SU-DHL-6 (cell line): ENCODE results near the gene AQP10.

Experiments used
- H2AFZ ChIP-seq: fragments of 200-600 bp; sonication (generic); 2 replicates; pipeline ENCODE4 v1.6.1; 2014; ENCODE audit warnings: low read depth, mild to moderate bottlenecking, moderate library complexity, mixed read lengths, antibody characterized with exemption, low read length; ENCODE audit not compliant: severe bottlenecking
- H3F3A ChIP-seq: fragments of 200-600 bp; shearing (Covaris generic); 2 replicates; pipeline ENCODE4 v1.6.0; 2016; ENCODE audit warnings: antibody characterized with exemption, mild to moderate bottlenecking; ENCODE audit not compliant: insufficient read depth
- H3K27ac ChIP-seq: fragments of 200-600 bp; sonication (generic); 2 replicates; pipeline ENCODE4 v1.5.1; 2016; ENCODE audit warnings: low read depth, mild to moderate bottlenecking, low read length, moderate library complexity, mixed read lengths
- H3K27me3 ChIP-seq: fragments of 200-600 bp; sonication (generic), shearing (Covaris generic); 2 replicates; pipeline ENCODE4 v1.6.0; 2014; ENCODE audit warnings: mild to moderate bottlenecking, low read length
- H3K36me3 ChIP-seq: fragments of 200-600 bp; sonication (generic); 2 replicates; pipeline ENCODE4 v1.6.1; 2014; ENCODE audit warnings: mild to moderate bottlenecking, low read length, mixed read lengths
- H3K4me2 ChIP-seq: fragments of 300-600, 200-600 bp; shearing (Covaris generic), sonication (generic); 2 replicates; pipeline ENCODE4 v1.6.0; 2014; ENCODE audit warnings: low read length, low read depth, mild to moderate bottlenecking; ENCODE audit not compliant: poor library complexity, severe bottlenecking
- H3K4me3 ChIP-seq: fragments of 200-600 bp; sonication (generic); 2 replicates; pipeline ENCODE4 v1.5.1; 2014; ENCODE audit warnings: antibody characterized with exemption, low read length, mild to moderate bottlenecking, mixed read lengths; ENCODE audit not compliant: insufficient read depth, poor library complexity, severe bottlenecking
- H3K79me2 ChIP-seq: fragments of 200-600 bp; sonication (generic); 2 replicates; pipeline ENCODE4 v1.6.1; 2014; ENCODE audit warnings: mild to moderate bottlenecking, low read length, moderate library complexity; ENCODE audit not compliant: insufficient read depth
- H3K9ac ChIP-seq: fragments of 200-600 bp; sonication (generic); 2 replicates; pipeline ENCODE4 v1.7.0; 2014; ENCODE audit warnings: mild to moderate bottlenecking, low read length
- H3K9me2 ChIP-seq: fragments of 200-600 bp; sonication (generic); replicated peaks from 2 replicates; pipeline ENCODE4 v1.6.1; 2014; ENCODE audit warnings: low read length; ENCODE audit not compliant: insufficient read depth
- H3K9me3 ChIP-seq: fragments of 200-600 bp; sonication (generic); 2 replicates; pipeline ENCODE4 v1.6.1; 2014; ENCODE audit warnings: low read length, mixed read lengths; ENCODE audit not compliant: insufficient read depth
- H4K20me1 ChIP-seq: fragments of 200-600 bp; sonication (generic); 2 replicates; pipeline ENCODE4 v1.6.1; 2014; ENCODE audit warnings: low read depth, mild to moderate bottlenecking, antibody characterized with exemption, low read length, moderate library complexity, mixed read lengths
- EZH2phosphoT487 ChIP-seq: fragments of 200-600 bp; sonication (generic), shearing (Covaris generic); conservative IDR thresholded peaks from 2 replicates; pipeline ENCODE4 v1.6.1; 2018; ENCODE audit warnings: mild to moderate bottlenecking, antibody characterized with exemption, low read length, moderate library complexity, mixed read lengths
- TF ChIP-seq, protein P1 (sequence below): fragments of 200-600 bp; sonication (generic); IDR thresholded peaks from one replicate; pipeline ENCODE4 v1.5.1; 2017; ENCODE audit warnings: antibody characterized with exemption, mild to moderate bottlenecking, low read length, moderate library complexity; ENCODE audit not compliant: insufficient read depth, poor library complexity, severe bottlenecking

Gene AQP10

GRCh38 chr1:154344977-154345837 is 24.3 kb downstream of the AQP10 start:
- no peak overlapping the region for H3K4me2 ChIP-seq
- H3K36me3 ChIP-seq: no peaks in the 10 kb centered on the region
- H3F3A ChIP-seq: no peaks in the 10 kb centered on the region
- no peak overlapping the region for H3K9ac ChIP-seq
- H2AFZ ChIP-seq: no peak overlapping the region
- no peaks in the 10 kb centered on the region for H4K20me1 ChIP-seq
- H3K9me2 ChIP-seq: no peaks in the 10 kb centered on the region
- H3K4me3 ChIP-seq: no peak overlapping the region
- TF ChIP-seq, protein P1, sequence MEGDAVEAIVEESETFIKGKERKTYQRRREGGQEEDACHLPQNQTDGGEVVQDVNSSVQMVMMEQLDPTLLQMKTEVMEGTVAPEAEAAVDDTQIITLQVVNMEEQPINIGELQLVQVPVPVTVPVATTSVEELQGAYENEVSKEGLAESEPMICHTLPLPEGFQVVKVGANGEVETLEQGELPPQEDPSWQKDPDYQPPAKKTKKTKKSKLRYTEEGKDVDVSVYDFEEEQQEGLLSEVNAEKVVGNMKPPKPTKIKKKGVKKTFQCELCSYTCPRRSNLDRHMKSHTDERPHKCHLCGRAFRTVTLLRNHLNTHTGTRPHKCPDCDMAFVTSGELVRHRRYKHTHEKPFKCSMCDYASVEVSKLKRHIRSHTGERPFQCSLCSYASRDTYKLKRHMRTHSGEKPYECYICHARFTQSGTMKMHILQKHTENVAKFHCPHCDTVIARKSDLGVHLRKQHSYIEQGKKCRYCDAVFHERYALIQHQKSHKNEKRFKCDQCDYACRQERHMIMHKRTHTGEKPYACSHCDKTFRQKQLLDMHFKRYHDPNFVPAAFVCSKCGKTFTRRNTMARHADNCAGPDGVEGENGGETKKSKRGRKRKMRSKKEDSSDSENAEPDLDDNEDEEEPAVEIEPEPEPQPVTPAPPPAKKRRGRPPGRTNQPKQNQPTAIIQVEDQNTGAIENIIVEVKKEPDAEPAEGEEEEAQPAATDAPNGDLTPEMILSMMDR: peak; percentile 77
- TF ChIP-seq EZH2phosphoT487: no peak
- no peaks in the 10 kb centered on the region for H3K27me3 ChIP-seq
- no peak overlapping the region for H3K27ac ChIP-seq
- H3K9me3 ChIP-seq: no peaks in the 10 kb centered on the region
- no peaks in the 10 kb centered on the region for H3K79me2 ChIP-seq

DNA sequence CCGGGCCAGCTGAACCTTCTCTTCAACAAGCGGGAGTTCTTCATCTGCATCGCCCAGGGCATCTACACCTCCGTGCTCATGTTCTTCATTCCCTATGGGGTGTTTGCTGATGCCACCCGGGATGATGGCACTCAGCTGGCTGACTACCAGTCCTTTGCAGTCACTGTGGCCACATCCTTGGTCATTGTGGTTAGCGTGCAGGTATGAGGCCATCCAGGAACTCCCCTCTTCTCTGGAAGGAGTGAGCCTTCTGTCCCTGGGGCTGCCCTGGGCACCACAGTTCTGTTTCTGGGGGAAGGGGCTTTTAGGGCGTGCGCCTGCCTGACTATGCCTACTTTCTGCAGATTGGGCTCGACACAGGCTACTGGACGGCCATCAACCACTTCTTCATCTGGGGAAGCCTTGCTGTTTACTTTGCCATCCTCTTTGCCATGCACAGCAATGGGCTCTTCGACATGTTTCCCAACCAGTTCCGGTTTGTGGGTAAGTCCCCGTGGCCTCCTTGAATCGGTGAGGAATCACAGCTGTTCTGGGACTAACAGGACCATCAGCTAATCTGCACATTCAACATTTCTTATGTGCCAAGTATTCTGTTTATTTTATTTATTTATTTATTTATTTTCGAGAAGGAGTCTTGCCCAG is 25.5 kb downstream of the AQP10 start:
- Histone ChIP-seq H3F3A (no peaks in the 10 kb centered on the region), H3K9me3 (no peaks in the 10 kb centered on the region), H3K36me3 (no peaks in the 10 kb centered on the region), H3K9me2 (no peaks in the 10 kb centered on the region), H2AFZ (no peak overlapping the region), H3K79me2 (no peaks in the 10 kb centered on the region), H3K27me3 (no peaks in the 10 kb centered on the region), H3K27ac (no peak overlapping the region), H4K20me1 (no peaks in the 10 kb centered on the region), H3K4me3 (no peak overlapping the region), H3K4me2 (no peak overlapping the region), H3K9ac (no peak overlapping the region)
- no peak for TF ChIP-seq EZH2phosphoT487
- TF ChIP-seq, protein P1: no peak

DNA sequence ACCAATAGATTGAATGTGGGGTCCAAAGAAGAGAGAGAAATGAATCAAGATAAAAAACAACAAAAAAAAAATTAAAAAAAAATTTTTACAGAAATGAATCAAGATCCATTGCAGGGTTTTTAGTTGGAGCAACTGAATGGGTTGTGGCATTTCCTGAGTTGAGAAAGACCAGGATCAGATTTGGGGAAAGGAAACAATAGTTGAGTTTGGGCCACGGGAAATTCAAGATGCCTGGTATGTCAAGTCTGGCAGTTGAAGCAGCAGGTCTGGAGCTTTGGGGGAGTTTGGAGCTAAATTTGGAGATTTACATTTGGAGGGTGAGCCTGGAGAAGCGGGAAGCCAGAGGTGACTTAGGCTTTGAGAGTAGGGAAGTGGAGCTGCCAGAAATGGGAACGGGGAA is 27.1 kb downstream of the AQP10 start:
- Histone ChIP-seq H3K9ac (no peak overlapping the region), H3K36me3 (no peaks in the 10 kb centered on the region), H3K79me2 (no peaks in the 10 kb centered on the region), H3K4me3 (no peak overlapping the region), H3K4me2 (no peak overlapping the region), H2AFZ (no peak overlapping the region), H4K20me1 (no peaks in the 10 kb centered on the region), H3K27me3 (no peaks in the 10 kb centered on the region), H3K9me3 (no peaks in the 10 kb centered on the region), H3F3A (no peaks in the 10 kb centered on the region), H3K9me2 (no peaks in the 10 kb centered on the region), H3K27ac (no peak overlapping the region)
- TF ChIP-seq EZH2phosphoT487: no peak
- TF ChIP-seq, protein P1: no peak
